Liver (tissue), 9 donors: ENCODE data around the gene FAM118A. TPM values are rescaled to one million over a fixed set of nuclear protein-coding genes. Genes with fewer than 3 reads are reported as not detected.

Experiments
- DNase-seq: peaks from one replicate; pipeline ENCODE4 v3.0.0-alpha.2; 2017; ENCODE audit warnings: low spot score
- H3K27ac ChIP-seq, 2 donors: one replicate each; pipeline ENCODE4 v1.7.0; 2013; ENCODE audit warnings: inconsistent platforms in 2 of 2, low read length in 2 of 2, control low read depth in 1 of 2, low read depth in 1 of 2, mild to moderate bottlenecking in 1 of 2
- H3K27me3 ChIP-seq, 4 donors: one replicate each; pipeline versions ENCODE4 v1.6.1 to v1.7.0; 2013; ENCODE audit warnings: low read length in 3 of 4, inconsistent platforms in 1 of 4, mild to moderate bottlenecking in 1 of 4, moderate library complexity in 1 of 4; ENCODE audit not compliant: control insufficient read depth in 4 of 4, insufficient read depth in 4 of 4
- H3K36me3 ChIP-seq, 4 donors: one replicate each; pipeline versions ENCODE4 v1.6.1 to v1.7.0; 2013; ENCODE audit warnings: low read length in 3 of 4, mild to moderate bottlenecking in 3 of 4, low read depth in 1 of 4, moderate library complexity in 1 of 4; ENCODE audit not compliant: control insufficient read depth in 4 of 4, insufficient read depth in 3 of 4
- H3K4me1 ChIP-seq, 4 donors: one replicate each; pipeline versions ENCODE4 v1.6.1 to v1.7.0; 2013; ENCODE audit warnings: low read length in 3 of 4, mild to moderate bottlenecking in 3 of 4, moderate library complexity in 1 of 4; ENCODE audit not compliant: control insufficient read depth in 4 of 4, insufficient read depth in 4 of 4
- H3K4me3 ChIP-seq, 3 donors: one replicate each; pipeline versions ENCODE4 v1.6.1 to v1.7.0; 2013; ENCODE audit warnings: low read length in 3 of 3, control low read depth in 1 of 3, low read depth in 1 of 3, mild to moderate bottlenecking in 1 of 3
- H3K9ac ChIP-seq, 2 donors: one replicate each; pipeline ENCODE4 v1.7.0; 2013; ENCODE audit warnings: low read length in 2 of 2, mild to moderate bottlenecking in 2 of 2, moderate library complexity in 2 of 2, control low read depth in 1 of 2, low read depth in 1 of 2
- H3K9me3 ChIP-seq, 4 donors: one replicate each; pipeline versions ENCODE4 v1.6.1 to v1.7.0; 2013; ENCODE audit warnings: low read length in 3 of 4; ENCODE audit not compliant: control insufficient read depth in 4 of 4
- EGR1 ChIP-seq, 2 donors: IDR thresholded peaks; 2 replicates each; pipeline ENCODE4 v1.6.1; 2016 to 2018; ENCODE audit warnings: antibody characterized with exemption in 2 of 2, low read depth in 2 of 2
- FOXA2 ChIP-seq: IDR thresholded peaks from 2 replicates; pipeline ENCODE4 v1.6.1; 2016; ENCODE audit warnings: antibody characterized with exemption
- GABPA ChIP-seq, 2 donors: IDR thresholded peaks in 1 of 2; conservative IDR thresholded peaks in 1 of 2; 2 replicates each; pipeline ENCODE4 v1.6.1; 2016; ENCODE audit warnings: antibody characterized with exemption in 2 of 2, mild to moderate bottlenecking in 1 of 2, moderate library complexity in 1 of 2
- HNF4A ChIP-seq, 2 donors: conservative IDR thresholded peaks; 2 replicates each; pipeline ENCODE4 v1.6.1; 2016; ENCODE audit warnings: antibody characterized with exemption in 2 of 2, mild to moderate bottlenecking in 2 of 2
- HNF4G ChIP-seq: IDR thresholded peaks from 2 replicates; pipeline ENCODE4 v1.6.1; 2016; ENCODE audit warnings: antibody characterized with exemption
- JUND ChIP-seq, 2 donors: IDR thresholded peaks; 2 replicates each; pipeline ENCODE4 v1.6.1; 2016; ENCODE audit warnings: antibody characterized with exemption in 2 of 2
- NR2F2 ChIP-seq: IDR thresholded peaks from 2 replicates; pipeline ENCODE4 v1.6.1; 2016; ENCODE audit warnings: antibody characterized with exemption
- RAD21 ChIP-seq, 2 donors: IDR thresholded peaks; 2 replicates each; pipeline ENCODE4 v1.6.1; 2016; ENCODE audit warnings: antibody characterized with exemption in 2 of 2, mild to moderate bottlenecking in 2 of 2
- RXRA ChIP-seq, 2 donors: IDR thresholded peaks; 2 replicates each; pipeline ENCODE4 v1.6.1; 2017 to 2018; ENCODE audit warnings: antibody characterized with exemption in 2 of 2, mild to moderate bottlenecking in 1 of 2
- SP1 ChIP-seq: IDR thresholded peaks from 2 replicates; pipeline ENCODE4 v1.6.1; 2018; ENCODE audit warnings: antibody characterized with exemption, mild to moderate bottlenecking
- TAF1 ChIP-seq: conservative IDR thresholded peaks from 2 replicates; pipeline ENCODE4 v1.6.1; 2016; ENCODE audit warnings: antibody characterized with exemption, mild to moderate bottlenecking
- YY1 ChIP-seq: IDR thresholded peaks from 2 replicates; pipeline ENCODE4 v1.6.1; 2016; ENCODE audit warnings: antibody characterized with exemption, mild to moderate bottlenecking
- WGBS: extraction: QIAGEN DNeasy Blood & Tissue Kit; methylation state at CpG from one replicate; pipeline ENCODE4 v1.1.7; 2013; 5-methylcytosine and 5-hydroxymethylcytosine counted together
- polyA plus RNA-seq, 2 donors: library from polyadenylated mRNA; stranded (reverse) in 1 of 2; unstranded in 1 of 2; fragments of 200-250 nt in 1 of 2; fragments of >200 nt in 1 of 2; fragmentation: Nextera tagmentation in 1 of 2; extraction: Ambion mirVana in 1 of 2; gene quantifications; one replicate each; pipeline versions ENCODE4 v1.2.1 to v1.2.3, GENCODE V29; 2013 to 2015
- total RNA-seq, 2 donors: library from RNA; depleted of rRNA; stranded (reverse); fragments of >200 nt; gene quantifications; one replicate each; pipeline ENCODE4 v1.2.3, GENCODE V29; 2014
- TF ChIP-seq, protein P1 (sequence below): IDR thresholded peaks from 2 replicates; pipeline ENCODE4 v1.6.1; 2016; ENCODE audit warnings: antibody characterized with exemption
- TF ChIP-seq, protein P2 (sequence below): IDR thresholded peaks from 2 replicates; pipeline ENCODE4 v1.6.1; 2016; ENCODE audit warnings: antibody characterized with exemption
- TF ChIP-seq, protein P3 (sequence below): IDR thresholded peaks from 2 replicates; pipeline ENCODE4 v1.6.1; 2016; ENCODE audit warnings: antibody characterized with exemption, mild to moderate bottlenecking
- TF ChIP-seq, protein P4 (sequence below): IDR thresholded peaks from 2 replicates; pipeline ENCODE4 v1.6.1; 2016; ENCODE audit warnings: antibody characterized with exemption
- donor health status: healthy.
- donor health status: healthy.
- donor health status: healthy.
- donor health status: healthy.
- donor health status: healthy.

The FAM118A gene
- total and polyA plus RNA-seq, 4 donors: 4.7 to 36.0 (median 5.6) TPM

DNA sequence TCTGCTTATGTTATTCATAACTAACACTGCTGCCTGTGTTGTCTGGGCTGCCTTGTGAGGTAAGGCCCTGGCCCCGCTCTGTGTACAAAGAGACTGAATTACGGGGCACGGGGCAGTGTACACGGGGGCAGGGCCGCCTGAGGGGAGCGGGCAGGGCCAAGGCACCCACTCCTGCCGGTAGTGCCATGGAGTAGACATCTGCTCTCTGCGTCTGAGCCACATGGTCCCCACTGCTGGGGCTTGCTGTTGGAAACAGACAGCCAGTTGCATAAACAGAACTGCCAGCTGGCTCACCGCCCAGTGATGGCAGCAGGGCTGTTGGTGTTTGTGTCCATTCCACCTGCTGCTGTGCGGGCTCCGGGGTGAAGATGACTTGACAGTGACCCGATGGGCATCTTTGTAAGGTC is 19.8 kb downstream of the FAM118A start:
- H3K36me3 ChIP-seq: peaks cover 0 to 4% (median 2%) of the 10 kb centered on the region in 4 donors
- peak overlapping the region; percentile 83 to 87 for H3K27ac ChIP-seq
- no peaks in the 10 kb centered on the region for H3K9me3 ChIP-seq
- no peak for DNase-seq
- no peak for TF ChIP-seq EGR1 (IDR thresholded peaks at IDR 0.05; ENCODE audit: low read depth in 2 of 2)
- no peak for TF ChIP-seq GABPA (IDR thresholded peaks at IDR 0.05 in 1 of 2, conservative IDR thresholded peaks at IDR 0.05 in 1 of 2)
- TF ChIP-seq RAD21 (IDR thresholded peaks at IDR 0.05): no peak
- TF ChIP-seq, protein P1, sequence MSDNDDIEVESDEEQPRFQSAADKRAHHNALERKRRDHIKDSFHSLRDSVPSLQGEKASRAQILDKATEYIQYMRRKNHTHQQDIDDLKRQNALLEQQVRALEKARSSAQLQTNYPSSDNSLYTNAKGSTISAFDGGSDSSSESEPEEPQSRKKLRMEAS: peak; percentile 76
- peak; percentile 79 for TF ChIP-seq YY1
- peak in 1 of 2 donors; percentile 68 for TF ChIP-seq RXRA (IDR thresholded peaks at IDR 0.05)
- TF ChIP-seq JUND (IDR thresholded peaks at IDR 0.05): no peak
- TF ChIP-seq TAF1: no peak
- no peak for TF ChIP-seq NR2F2
- no peak for TF ChIP-seq HNF4G
- TF ChIP-seq HNF4A (conservative IDR thresholded peaks at IDR 0.05): peak in 1 of 2 donors; percentile 29
- TF ChIP-seq SP1: no peak
- TF ChIP-seq, protein P2, sequence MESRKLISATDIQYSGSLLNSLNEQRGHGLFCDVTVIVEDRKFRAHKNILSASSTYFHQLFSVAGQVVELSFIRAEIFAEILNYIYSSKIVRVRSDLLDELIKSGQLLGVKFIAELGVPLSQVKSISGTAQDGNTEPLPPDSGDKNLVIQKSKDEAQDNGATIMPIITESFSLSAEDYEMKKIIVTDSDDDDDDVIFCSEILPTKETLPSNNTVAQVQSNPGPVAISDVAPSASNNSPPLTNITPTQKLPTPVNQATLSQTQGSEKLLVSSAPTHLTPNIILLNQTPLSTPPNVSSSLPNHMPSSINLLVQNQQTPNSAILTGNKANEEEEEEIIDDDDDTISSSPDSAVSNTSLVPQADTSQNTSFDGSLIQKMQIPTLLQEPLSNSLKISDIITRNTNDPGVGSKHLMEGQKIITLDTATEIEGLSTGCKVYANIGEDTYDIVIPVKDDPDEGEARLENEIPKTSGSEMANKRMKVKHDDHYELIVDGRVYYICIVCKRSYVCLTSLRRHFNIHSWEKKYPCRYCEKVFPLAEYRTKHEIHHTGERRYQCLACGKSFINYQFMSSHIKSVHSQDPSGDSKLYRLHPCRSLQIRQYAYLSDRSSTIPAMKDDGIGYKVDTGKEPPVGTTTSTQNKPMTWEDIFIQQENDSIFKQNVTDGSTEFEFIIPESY: no peak
- TF ChIP-seq FOXA2: no peak
- TF ChIP-seq, protein P3, sequence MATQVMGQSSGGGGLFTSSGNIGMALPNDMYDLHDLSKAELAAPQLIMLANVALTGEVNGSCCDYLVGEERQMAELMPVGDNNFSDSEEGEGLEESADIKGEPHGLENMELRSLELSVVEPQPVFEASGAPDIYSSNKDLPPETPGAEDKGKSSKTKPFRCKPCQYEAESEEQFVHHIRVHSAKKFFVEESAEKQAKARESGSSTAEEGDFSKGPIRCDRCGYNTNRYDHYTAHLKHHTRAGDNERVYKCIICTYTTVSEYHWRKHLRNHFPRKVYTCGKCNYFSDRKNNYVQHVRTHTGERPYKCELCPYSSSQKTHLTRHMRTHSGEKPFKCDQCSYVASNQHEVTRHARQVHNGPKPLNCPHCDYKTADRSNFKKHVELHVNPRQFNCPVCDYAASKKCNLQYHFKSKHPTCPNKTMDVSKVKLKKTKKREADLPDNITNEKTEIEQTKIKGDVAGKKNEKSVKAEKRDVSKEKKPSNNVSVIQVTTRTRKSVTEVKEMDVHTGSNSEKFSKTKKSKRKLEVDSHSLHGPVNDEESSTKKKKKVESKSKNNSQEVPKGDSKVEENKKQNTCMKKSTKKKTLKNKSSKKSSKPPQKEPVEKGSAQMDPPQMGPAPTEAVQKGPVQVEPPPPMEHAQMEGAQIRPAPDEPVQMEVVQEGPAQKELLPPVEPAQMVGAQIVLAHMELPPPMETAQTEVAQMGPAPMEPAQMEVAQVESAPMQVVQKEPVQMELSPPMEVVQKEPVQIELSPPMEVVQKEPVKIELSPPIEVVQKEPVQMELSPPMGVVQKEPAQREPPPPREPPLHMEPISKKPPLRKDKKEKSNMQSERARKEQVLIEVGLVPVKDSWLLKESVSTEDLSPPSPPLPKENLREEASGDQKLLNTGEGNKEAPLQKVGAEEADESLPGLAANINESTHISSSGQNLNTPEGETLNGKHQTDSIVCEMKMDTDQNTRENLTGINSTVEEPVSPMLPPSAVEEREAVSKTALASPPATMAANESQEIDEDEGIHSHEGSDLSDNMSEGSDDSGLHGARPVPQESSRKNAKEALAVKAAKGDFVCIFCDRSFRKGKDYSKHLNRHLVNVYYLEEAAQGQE: no peak
- H3K4me1 ChIP-seq: peaks cover 2 to 12% (median 9%) of the 10 kb centered on the region in 4 donors
- WGBS: 30% methylated on average over 12 of the region's 12 CpGs
- H3K4me3 ChIP-seq: no peak overlapping the region
- H3K9ac ChIP-seq: no peak overlapping the region
- H3K27me3 ChIP-seq: no peaks in the 10 kb centered on the region

DNA sequence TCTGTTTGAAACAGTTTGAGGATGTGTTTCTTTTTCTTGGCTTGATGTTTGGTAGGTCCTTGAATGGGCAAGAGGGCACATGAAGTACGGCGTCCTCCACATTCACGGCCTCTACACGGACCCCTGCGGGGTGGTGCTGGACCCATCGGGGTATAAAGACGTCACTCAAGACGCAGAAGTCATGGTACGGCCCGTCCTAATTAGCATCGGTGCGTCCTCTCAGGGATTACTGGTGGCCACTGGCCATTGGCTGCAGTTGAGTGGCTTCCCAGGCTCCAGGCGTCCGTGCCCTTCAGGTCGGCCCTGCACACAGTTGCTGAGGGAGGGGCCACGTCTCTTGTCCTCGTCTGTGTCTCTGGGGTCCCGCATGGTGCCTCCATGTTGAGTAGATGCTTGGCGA is 20.8 kb downstream of the FAM118A start:
- TF ChIP-seq TAF1: no peak
- TF ChIP-seq RAD21 (IDR thresholded peaks at IDR 0.05): no peak
- TF ChIP-seq, protein P4, sequence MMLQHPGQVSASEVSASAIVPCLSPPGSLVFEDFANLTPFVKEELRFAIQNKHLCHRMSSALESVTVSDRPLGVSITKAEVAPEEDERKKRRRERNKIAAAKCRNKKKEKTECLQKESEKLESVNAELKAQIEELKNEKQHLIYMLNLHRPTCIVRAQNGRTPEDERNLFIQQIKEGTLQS: no peak
- no peak for TF ChIP-seq JUND (IDR thresholded peaks at IDR 0.05)
- TF ChIP-seq, protein P2: no peak
- no peak for TF ChIP-seq SP1
- TF ChIP-seq NR2F2: no peak
- TF ChIP-seq FOXA2: no peak
- no peak for TF ChIP-seq HNF4G
- TF ChIP-seq GABPA (IDR thresholded peaks at IDR 0.05 in 1 of 2, conservative IDR thresholded peaks at IDR 0.05 in 1 of 2): no peak
- no peak for TF ChIP-seq YY1
- Histone ChIP-seq H3K4me3 (no peak overlapping the region), H3K9ac (no peak overlapping the region), H3K36me3 (peaks cover 0 to 4% (median 2%) of the 10 kb centered on the region in 4 donors), H3K27ac (no peak overlapping the region), H3K27me3 (no peaks in the 10 kb centered on the region), H3K4me1 (peaks cover 8 to 22% (median 15%) of the 10 kb centered on the region in 4 donors), H3K9me3 (no peaks in the 10 kb centered on the region)
- no peak for DNase-seq
- WGBS: 98% methylated on average over 19 of the region's 19 CpGs
